Neural crest cell (in vitro differentiated cells): ENCODE results near the gene MRTFB. TPM values are rescaled to one million over a fixed set of nuclear protein-coding genes. Genes with fewer than 3 reads are reported as not detected.

Experiments
- DNase-seq: peaks from one replicate; pipeline ENCODE4 v3.0.0; 2021; ENCODE audit warnings: low read depth, mixed read lengths, low spot score
- H3K27ac Mint-ChIP-seq: one replicate; pipeline ENCODE4 v1.8.0; 2021; ENCODE audit warnings: mild to moderate bottlenecking, mixed read lengths; ENCODE audit not compliant: unreplicated experiment
- H3K27me3 Mint-ChIP-seq: 2 replicates; pipeline ENCODE4 v1.8.0; 2021; ENCODE audit warnings: low read depth, mild to moderate bottlenecking, mixed read lengths
- H3K36me3 Mint-ChIP-seq: 2 replicates; pipeline ENCODE4 v1.8.0; 2021; ENCODE audit warnings: low read depth, mild to moderate bottlenecking, mixed read lengths
- H3K4me1 Mint-ChIP-seq: 2 replicates; pipeline ENCODE4 v1.8.0; 2021; ENCODE audit warnings: mixed read lengths
- H3K4me3 Mint-ChIP-seq: one replicate; pipeline ENCODE4 v1.8.0; 2021; ENCODE audit warnings: mild to moderate bottlenecking, mixed read lengths
- H3K9me3 Mint-ChIP-seq: 2 replicates; pipeline ENCODE4 v1.8.0; 2021; ENCODE audit warnings: mixed read lengths
- total RNA-seq: library from RNA; stranded (reverse); gene quantifications from 2 replicates; pipeline ENCODE4 v1.2.1, GENCODE V29; 2021
- TF ChIP-seq, protein P1 (sequence below): fragments of 200-600 bp; sonication (generic); conservative IDR thresholded peaks from 2 replicates; pipeline ENCODE4 v1.5.0; 2021; ENCODE audit warnings: antibody characterized with exemption, mild to moderate bottlenecking

Gene MRTFB
- total RNA-seq, 1 donor from 2014 or later, result 54.8 TPM

DNA sequence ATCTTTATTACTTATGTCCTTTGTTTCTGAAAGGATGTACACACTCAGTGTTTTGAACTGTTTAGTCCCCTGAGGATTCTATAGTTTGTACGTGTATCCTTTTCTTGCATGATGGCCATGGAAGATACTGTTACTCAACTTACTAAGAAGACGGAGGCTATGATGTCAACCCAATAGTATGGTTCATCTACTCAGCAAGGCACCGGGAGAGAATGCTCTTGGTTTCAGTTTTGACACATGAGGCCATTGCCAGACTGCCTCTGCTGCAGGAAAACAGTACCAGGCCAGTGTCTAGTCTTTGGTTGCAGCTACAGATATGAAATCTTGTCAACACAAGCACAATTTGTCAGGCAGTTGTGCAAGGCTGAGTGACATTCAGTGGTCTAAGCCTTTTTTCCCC lies 134.5 kb downstream of the MRTFB start:
- Mint-ChIP-seq H3K36me3 (no peaks in the 10 kb centered on the region), H3K27me3 (no peaks in the 10 kb centered on the region), H3K4me3 (no peak overlapping the region), H3K4me1 (no peaks in the 10 kb centered on the region), H3K27ac (no peak overlapping the region), H3K9me3 (no peaks in the 10 kb centered on the region)
- no peak for DNase-seq
- TF ChIP-seq, protein P1, sequence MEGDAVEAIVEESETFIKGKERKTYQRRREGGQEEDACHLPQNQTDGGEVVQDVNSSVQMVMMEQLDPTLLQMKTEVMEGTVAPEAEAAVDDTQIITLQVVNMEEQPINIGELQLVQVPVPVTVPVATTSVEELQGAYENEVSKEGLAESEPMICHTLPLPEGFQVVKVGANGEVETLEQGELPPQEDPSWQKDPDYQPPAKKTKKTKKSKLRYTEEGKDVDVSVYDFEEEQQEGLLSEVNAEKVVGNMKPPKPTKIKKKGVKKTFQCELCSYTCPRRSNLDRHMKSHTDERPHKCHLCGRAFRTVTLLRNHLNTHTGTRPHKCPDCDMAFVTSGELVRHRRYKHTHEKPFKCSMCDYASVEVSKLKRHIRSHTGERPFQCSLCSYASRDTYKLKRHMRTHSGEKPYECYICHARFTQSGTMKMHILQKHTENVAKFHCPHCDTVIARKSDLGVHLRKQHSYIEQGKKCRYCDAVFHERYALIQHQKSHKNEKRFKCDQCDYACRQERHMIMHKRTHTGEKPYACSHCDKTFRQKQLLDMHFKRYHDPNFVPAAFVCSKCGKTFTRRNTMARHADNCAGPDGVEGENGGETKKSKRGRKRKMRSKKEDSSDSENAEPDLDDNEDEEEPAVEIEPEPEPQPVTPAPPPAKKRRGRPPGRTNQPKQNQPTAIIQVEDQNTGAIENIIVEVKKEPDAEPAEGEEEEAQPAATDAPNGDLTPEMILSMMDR, result no peak

DNA sequence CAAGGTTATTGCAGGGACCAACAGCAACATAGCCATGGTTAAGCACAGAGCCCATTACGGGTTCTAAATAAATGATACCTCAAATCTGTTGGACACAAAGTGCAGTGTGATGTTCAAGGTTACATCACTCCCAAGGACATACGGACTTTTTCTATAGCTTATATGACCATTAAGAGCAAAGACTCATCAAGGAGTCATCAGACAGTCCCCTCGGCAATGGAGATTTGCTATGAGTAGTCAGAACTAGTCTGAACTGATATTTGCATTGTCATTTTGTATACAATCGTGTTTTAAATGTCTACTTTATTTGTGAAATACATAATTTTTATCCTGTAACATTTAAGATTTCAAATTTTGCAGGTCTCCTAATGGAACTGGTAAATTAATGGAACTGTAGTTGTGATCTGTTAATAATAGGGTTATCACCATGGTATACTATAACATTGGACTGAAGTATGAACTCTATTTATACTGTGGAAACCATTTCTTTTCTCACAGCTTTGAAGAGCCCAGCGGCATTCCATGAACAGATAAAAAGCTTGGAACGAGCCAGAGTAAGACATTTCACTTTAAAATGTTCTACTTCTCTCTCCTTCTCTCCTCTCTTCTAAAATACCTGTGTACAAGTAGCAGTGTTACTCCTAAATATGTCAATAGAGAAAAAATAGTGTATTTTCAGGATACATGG lies 140.9 kb downstream of the MRTFB start:
- H3K4me3 Mint-ChIP-seq, result no peak overlapping the region
- no peak for DNase-seq
- H3K27me3 Mint-ChIP-seq, result no peaks in the 10 kb centered on the region
- H3K36me3 Mint-ChIP-seq, result peaks cover 7% of the 10 kb centered on the region
- H3K9me3 Mint-ChIP-seq, result no peaks in the 10 kb centered on the region
- TF ChIP-seq, protein P1, result no peak
- H3K27ac Mint-ChIP-seq, result no peak overlapping the region
- H3K4me1 Mint-ChIP-seq, result no peaks in the 10 kb centered on the region

- Mint-ChIP-seq H3K27ac (no peak overlapping the region), H3K27me3 (no peaks in the 10 kb centered on the region), H3K9me3 (no peaks in the 10 kb centered on the region), H3K4me1 (no peaks in the 10 kb centered on the region), H3K4me3 (no peak overlapping the region), H3K36me3 (peaks cover 12% of the 10 kb centered on the region)
- no peak for DNase-seq
- TF ChIP-seq, protein P1, result no peak
Measured at GRCh38 chr16:14215941-14216340, 144.8 kb downstream of the MRTFB start.

DNA sequence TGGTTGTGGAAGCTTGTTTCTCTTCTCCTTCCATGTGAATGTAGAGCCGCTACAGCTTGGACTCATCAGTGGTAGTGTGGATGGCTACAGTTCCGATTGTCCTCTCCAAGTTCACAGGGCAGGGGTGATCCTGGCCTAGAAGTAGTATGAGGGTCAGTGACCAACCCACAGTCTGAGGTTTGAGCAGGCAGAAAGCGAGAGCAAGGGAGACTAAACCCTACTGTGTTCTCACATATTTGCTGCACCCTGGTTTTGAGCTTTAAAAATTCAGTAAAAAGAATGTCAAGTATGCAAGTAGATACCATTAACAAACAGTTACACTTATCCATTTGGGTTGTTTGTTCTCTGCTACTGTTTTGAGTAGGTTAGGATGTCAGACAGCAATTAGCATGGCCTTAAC lies 148.9 kb downstream of the MRTFB start:
- peaks cover 38% of the 10 kb centered on the region for H3K36me3 Mint-ChIP-seq
- no peak overlapping the region for H3K27ac Mint-ChIP-seq
- no peaks in the 10 kb centered on the region for H3K27me3 Mint-ChIP-seq
- TF ChIP-seq, protein P1, result no peak
- H3K9me3 Mint-ChIP-seq, result peaks cover 10% of the 10 kb centered on the region
- DNase-seq, result no peak
- no peaks in the 10 kb centered on the region for H3K4me1 Mint-ChIP-seq
- H3K4me3 Mint-ChIP-seq, result no peak overlapping the region

DNA sequence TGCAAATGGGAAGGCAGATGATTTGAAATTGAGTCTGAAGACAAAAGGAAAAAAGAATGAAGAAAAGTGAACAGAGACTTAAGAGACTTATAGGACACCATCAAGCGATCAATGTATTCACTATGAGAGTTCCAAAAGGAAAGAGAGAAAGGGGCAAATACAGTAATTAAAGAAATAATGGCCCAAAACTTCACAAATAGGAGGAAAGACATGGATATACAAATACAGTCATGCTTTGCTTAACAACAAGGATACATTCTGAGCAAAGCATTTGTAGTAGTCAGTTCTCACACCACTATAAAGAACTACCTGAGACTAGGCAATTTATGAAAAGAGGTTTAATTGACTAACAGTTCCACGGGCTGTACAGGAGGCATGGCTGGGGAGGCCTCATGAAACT lies 152.5 kb downstream of the MRTFB start:
- no peaks in the 10 kb centered on the region for H3K4me1 Mint-ChIP-seq
- H3K36me3 Mint-ChIP-seq, result peaks cover 61% of the 10 kb centered on the region
- TF ChIP-seq, protein P1, result no peak
- no peak overlapping the region for H3K4me3 Mint-ChIP-seq
- H3K27me3 Mint-ChIP-seq, result no peaks in the 10 kb centered on the region
- peaks cover 16% of the 10 kb centered on the region for H3K9me3 Mint-ChIP-seq
- no peak for DNase-seq
- no peak overlapping the region for H3K27ac Mint-ChIP-seq
